Large intestine (tissue), 3 donors: Measurements from ENCODE around the gene CD164L2. TPM values are rescaled to one million over a fixed set of nuclear protein-coding genes. Genes with fewer than 3 reads are reported as not detected.

ENCODE experiments used
- DNase-seq, 2 donors: peaks; one replicate each; pipeline versions ENCODE4 v3.0.0 to v3.0.0-alpha.2; 2013
- H3K27ac ChIP-seq: one replicate; pipeline ENCODE4 v1.5.1; 2013; ENCODE audit warnings: low read length
- H3K27me3 ChIP-seq: 2 replicates; pipeline ENCODE4 v1.6.1; 2013; ENCODE audit warnings: low read length; ENCODE audit not compliant: control insufficient read depth, insufficient read depth
- H3K36me3 ChIP-seq: 2 replicates; pipeline ENCODE4 v1.6.1; 2013; ENCODE audit warnings: low read length; ENCODE audit not compliant: control insufficient read depth, insufficient read depth
- H3K4me1 ChIP-seq: one replicate; pipeline ENCODE4 v1.6.1; 2013; ENCODE audit warnings: low read length; ENCODE audit not compliant: control insufficient read depth, insufficient read depth
- H3K4me3 ChIP-seq: one replicate; pipeline ENCODE4 v1.5.1; 2013; ENCODE audit warnings: low read length
- H3K9me3 ChIP-seq: one replicate; pipeline ENCODE4 v1.6.1; 2013; ENCODE audit warnings: mild to moderate bottlenecking, low read depth, low read length, moderate library complexity; ENCODE audit not compliant: control insufficient read depth
- WGBS: methylation state at CpG from one replicate; pipeline ENCODE4 v1.1.5; 2013; ENCODE audit warnings: low lambda C conversion rate; ENCODE audit not compliant: insufficient coverage; 5-methylcytosine and 5-hydroxymethylcytosine counted together
- polyA plus RNA-seq: library from polyadenylated mRNA; unstranded; fragments of 120-200 nt; gene quantifications from one replicate; pipeline ENCODE4 v1.2.1, GENCODE V29; 2013

The CD164L2 gene
- polyA plus RNA-seq, 1 donor, result not detected

DNA sequence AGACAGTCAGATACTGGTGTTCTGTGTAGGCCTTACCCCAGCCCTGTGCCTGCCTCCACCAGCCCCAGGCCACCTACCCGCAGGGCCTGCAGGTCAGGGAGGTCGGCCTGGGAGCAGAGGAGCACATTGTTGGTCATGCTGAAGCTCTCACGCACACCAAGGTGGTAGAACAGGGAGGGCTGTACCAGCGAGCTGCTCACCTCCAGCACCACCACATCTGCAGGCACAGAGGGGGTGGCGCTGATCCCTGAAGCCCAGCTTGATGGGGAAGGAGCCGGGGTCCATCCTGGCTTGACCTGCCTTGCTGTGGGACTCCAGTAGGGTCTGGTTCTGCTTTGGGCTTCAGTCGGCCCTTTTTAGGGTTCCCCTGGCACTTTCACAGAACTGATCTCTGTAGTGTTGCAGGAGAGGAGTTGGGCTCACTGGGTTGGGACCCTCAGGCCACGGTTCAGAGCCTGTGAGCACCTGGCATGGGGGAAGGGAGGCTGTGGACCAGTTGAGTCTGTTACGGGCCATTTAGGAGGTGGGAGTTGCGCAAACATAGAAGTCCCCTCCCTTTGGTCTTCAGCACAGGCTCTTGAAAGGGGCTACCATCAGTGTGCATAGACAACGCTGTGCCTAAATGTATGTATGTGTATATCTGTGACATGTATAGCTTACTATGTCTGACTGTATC is 18.3 kb downstream of the CD164L2 start:
- peak overlapping the region; percentile 90 for H3K27ac ChIP-seq
- DNase-seq, result no peak
- H3K4me1 ChIP-seq, result peaks cover 25% of the 10 kb centered on the region

DNA sequence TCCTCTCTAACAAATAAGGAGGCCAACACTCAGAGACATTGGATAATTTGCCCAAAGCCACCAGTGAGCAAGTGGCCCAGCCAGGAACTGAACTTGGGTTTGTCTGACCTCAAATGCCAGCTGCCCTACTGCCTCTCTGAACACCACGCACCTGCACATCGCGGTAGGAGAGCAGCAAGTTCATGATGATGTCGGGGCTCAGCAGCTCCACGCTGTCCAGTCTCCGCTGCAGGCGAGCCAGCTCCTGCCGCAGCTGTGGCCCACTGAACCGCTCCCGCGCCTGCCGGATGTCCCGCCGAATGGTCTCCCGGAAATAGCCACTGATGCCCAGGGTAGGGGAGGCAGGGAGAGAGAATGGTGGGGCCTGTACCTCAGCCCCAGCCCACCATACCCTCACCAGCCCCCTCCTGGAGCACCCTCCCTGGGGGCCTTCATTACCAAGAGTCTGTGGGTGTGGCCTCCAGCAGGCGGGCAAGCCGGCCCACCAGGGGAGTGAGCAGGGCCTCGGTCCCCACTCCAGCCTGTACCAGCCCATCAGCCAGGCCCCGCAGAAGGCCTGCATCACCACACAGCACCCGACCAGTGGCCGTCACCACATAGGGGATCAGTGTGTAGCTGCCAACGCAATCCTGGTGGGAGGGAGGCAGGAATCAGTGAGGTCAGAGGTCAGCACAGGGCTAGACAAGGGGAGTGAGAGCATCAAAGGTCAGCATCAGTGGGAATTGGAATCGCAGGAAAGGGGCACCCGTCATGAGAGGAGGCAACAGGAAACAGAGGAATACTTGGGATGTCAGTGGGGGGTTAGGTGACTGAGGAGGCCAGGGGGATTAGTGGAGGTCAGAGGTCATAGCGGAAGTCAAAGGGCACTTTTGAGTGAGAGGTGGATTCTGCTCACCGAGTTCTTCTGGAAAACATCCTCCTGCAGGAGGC is 19.1 kb downstream of the CD164L2 start:
- H3K4me1 ChIP-seq, result peaks cover 29% of the 10 kb centered on the region

More for the DNA sequence above, 18.3 kb downstream of the CD164L2 start:
- peaks cover 5% of the 10 kb centered on the region for H3K36me3 ChIP-seq
- H3K9me3 ChIP-seq, result no peaks in the 10 kb centered on the region
- H3K4me3 ChIP-seq, result peak overlapping the region; percentile 62
- H3K27me3 ChIP-seq, result peaks cover 9% of the 10 kb centered on the region
- WGBS, result no CpG with 5 or more reads among the region's 11 CpGs

DNA sequence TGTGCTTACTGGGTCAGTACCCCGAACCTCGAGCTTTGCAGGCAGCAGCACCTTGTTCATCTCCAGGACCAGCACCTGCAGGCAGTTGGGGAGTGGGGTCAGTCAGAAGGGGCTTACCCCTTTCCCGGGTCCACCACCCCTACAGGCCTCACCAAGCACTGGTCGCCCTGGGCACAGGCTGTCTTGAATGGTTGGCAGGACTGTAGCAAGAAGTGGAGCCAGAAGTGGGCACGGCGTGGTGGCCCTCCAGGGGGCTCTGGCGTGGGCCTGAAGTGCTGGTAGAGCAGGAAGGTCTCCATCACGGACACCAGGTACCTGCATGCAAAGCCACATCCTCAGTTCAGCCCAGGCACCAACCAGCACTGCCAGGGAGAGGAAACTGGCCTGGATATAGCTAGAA is 21.6 kb downstream of the CD164L2 start:
- Histone ChIP-seq H3K4me1 (peaks cover 27% of the 10 kb centered on the region), H3K4me3 (no peak overlapping the region), H3K27ac (no peak overlapping the region), H3K36me3 (peaks cover 5% of the 10 kb centered on the region), H3K9me3 (peaks cover 5% of the 10 kb centered on the region), H3K27me3 (peaks cover 31% of the 10 kb centered on the region)
- no CpG with 5 or more reads among the region's 8 CpGs for WGBS
- DNase-seq, result no peak

More for the DNA sequence above, 19.1 kb downstream of the CD164L2 start:
- DNase-seq, result no peak
- peaks cover 17% of the 10 kb centered on the region for H3K27me3 ChIP-seq
- no peak overlapping the region for H3K27ac ChIP-seq
- no peaks in the 10 kb centered on the region for H3K9me3 ChIP-seq
- no peak overlapping the region for H3K4me3 ChIP-seq
- H3K36me3 ChIP-seq, result peaks cover 5% of the 10 kb centered on the region
- WGBS, result no CpG with 5 or more reads among the region's 26 CpGs

DNA sequence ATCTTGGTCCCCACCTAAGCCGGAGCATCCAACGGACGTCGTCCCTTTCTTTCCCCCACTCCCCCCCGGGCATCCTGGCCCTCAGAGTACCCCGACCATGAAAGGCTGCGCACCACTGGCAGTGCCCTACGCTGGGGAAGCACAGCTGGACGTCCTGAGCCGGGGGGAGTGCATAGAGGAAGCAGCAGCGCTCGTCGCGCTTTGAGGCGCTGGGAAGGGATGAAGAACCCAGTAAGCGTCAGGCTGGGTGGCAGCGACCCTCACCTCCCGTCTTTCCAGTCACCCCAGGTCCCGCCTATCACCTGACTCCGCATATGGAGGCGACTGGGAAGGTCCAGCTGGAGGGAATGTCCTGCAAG is 22.1 kb downstream of the CD164L2 start:
- Histone ChIP-seq H3K4me3 (no peak overlapping the region), H3K9me3 (peaks cover 7% of the 10 kb centered on the region), H3K4me1 (peaks cover 27% of the 10 kb centered on the region), H3K27me3 (peaks cover 31% of the 10 kb centered on the region), H3K36me3 (peaks cover 5% of the 10 kb centered on the region), H3K27ac (no peak overlapping the region)
- no peak for DNase-seq
- WGBS, result no CpG with 5 or more reads among the region's 21 CpGs

DNA sequence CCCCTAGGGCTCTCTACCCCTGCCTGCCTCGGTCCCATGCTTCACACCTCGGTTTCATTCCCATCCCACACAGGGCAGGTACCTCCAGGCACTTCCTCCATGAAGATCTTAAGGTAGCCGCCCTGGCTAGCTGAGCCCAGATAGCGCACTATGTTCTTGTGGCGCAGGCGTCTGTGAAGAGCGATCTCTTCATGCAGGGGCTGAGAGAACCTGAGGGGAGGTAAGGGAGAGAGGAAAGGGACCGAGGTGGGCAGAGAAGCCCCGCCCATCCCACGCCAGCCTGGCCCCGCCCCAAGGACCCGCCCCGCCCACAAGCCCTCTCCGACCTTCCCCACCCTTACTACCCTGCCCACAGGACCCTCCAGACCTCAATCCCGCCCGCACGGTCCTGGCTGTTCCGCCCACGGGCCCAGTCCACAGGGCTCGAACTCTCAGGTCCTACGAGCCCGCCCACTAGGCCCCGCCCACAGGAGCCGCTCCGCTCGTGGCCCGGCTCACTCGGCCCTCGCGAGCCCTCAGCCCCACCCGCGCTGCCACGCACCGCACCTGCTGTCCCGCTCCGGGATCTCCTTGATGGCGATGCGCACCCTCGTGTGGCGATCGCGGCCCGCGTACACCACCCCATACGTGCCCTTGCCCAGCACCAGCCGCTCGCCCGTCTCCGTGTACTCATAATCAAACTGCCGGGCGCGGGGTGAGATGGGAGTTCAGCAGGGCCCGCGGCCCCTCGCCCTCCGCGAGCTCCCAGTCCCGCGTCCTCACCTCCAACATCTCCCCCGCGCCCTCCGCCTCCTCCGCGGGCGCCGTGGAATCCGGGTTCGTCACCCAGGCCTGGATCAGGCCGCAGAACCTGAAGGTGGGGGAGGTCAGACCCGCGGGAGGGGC is 22.7 kb downstream of the CD164L2 start:
- Histone ChIP-seq H3K4me1 (peaks cover 27% of the 10 kb centered on the region), H3K4me3 (peak overlapping the region; percentile 21), H3K27me3 (peaks cover 31% of the 10 kb centered on the region), H3K9me3 (peaks cover 7% of the 10 kb centered on the region), H3K27ac (no peak overlapping the region), H3K36me3 (peaks cover 5% of the 10 kb centered on the region)
- WGBS, result no CpG with 5 or more reads among the region's 71 CpGs
- DNase-seq, result peak in 1 of 2 donors; percentile 39

DNA sequence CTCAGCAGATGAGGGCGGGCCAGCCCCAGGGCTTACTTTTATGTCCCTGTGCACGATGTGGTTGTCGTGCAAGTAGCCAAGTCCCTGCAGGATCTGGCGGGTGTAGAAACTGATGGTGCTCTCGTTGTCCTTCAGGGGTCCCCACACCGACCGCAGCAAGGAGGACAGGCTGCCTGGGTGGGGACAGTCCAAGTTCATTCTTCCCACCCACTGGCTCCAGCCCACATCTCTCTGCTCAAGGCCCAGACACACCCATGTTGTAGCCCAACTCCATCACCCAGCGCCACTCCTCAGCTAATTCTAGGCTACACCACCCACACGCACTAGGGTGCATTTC is 23.3 kb downstream of the CD164L2 start:
- DNase-seq, result no peak
- Histone ChIP-seq H3K27ac (no peak overlapping the region), H3K4me3 (no peak overlapping the region), H3K36me3 (peaks cover 5% of the 10 kb centered on the region), H3K4me1 (peaks cover 22% of the 10 kb centered on the region), H3K27me3 (peaks cover 31% of the 10 kb centered on the region), H3K9me3 (peaks cover 7% of the 10 kb centered on the region)
- WGBS, result no CpG with 5 or more reads among the region's 9 CpGs

DNA sequence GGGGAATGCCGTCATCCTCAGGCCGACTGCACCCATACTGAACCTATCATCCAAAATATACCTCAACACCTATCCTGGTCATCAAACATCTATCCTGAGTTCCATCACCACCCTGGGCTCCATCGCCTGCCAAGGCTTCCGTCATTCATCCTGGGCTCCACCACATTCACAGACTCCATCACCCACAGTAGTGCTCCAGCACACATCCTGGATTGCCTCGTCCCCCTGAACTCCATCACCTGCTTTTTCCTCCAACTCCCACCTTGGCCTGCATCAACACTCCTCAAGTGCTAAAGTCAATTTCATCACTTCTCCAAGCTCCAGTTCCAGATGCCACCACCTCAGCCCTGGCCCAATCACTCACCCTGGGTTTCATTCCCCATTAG is 24.2 kb downstream of the CD164L2 start:
- Histone ChIP-seq H3K9me3 (peaks cover 7% of the 10 kb centered on the region), H3K27ac (no peak overlapping the region), H3K4me1 (peaks cover 14% of the 10 kb centered on the region), H3K27me3 (peaks cover 31% of the 10 kb centered on the region), H3K36me3 (peaks cover 5% of the 10 kb centered on the region), H3K4me3 (no peak overlapping the region)
- no peak for DNase-seq
- WGBS, result no CpG with 5 or more reads among the region's 5 CpGs

DNA sequence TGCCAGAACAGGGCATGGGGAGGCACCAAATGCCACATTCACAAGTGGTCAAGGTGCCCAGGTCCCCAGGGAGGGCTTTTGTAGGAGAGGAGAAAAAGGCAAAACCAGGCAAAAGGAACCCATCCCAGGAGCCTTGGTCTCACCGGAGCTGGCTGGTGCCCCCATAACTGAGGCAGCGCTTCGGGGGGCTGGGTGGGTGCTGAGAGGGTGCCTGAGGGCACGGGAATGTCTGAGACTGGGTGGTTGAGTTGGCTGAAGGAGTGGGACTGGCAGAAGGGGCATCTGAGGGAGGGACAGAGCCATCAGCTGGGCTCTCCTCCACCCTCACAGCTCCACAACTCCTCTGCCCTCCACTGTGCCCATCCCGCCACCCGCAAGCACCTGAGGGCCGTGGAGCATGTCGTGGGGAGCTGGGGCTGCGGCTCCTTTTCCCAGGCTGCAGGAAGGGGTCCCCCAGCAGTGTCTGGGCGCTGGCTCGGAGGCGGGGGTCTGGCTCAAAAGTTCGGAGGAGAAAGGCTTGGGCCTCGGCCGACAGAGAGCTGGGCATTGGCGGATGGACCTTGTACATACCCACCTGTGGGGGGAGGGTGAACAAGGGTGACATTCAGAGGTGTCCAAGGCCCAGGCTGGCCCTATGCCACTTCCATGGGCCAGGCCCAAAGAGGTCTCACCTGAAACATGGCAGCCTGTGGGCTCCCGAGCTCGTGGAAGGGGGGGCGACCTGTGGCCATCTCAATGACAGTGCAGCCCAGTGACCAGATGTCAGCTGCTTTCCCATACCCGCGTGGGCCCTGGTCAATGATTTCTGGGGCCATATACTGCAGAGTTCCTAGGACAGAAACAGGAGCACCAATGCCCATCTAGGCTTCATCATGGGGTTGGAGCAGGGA is 24.9 kb downstream of the CD164L2 start:
- Histone ChIP-seq H3K9me3 (peaks cover 7% of the 10 kb centered on the region), H3K27ac (no peak overlapping the region), H3K27me3 (peaks cover 31% of the 10 kb centered on the region), H3K36me3 (peaks cover 5% of the 10 kb centered on the region), H3K4me3 (no peak overlapping the region), H3K4me1 (peaks cover 14% of the 10 kb centered on the region)
- DNase-seq, result no peak
- no CpG with 5 or more reads among the region's 21 CpGs for WGBS

DNA sequence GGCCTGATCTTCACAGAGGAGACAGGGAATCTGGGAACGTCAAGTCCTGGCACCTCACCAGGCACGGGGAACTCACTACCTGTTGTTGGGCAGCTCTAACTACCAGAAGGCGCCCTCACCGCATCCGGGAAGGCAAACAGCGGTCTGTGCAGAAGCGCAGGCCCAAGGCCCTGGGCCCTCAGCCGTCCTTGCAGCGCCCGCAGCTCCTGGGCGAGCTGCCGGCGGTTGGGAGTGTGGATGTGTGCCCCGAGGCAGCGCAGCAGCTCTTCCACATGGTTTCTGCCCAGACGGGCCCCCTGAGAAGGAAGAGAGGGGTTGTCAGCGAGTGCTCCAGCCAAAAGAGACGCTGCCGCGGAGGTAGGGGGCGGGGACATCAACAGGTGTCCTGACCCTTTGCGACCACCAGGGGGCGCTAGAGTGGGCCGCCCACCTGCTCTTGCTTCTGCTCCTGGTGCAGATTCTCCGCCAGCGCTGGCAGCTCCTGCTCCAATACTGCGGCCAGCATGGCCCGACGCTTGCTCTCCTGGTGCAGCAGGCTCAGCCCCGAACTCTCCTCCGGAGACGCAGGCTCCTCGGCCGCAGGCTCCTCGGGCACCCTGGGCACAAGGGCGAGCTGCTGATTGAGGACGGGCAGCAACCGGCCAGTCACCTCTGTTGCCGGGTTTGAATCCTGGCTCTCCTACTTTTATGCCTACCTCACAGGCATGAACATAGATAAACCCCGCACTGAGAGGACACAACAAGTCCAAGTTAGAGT is 25.7 kb downstream of the CD164L2 start:
- Histone ChIP-seq H3K27me3 (peaks cover 31% of the 10 kb centered on the region), H3K36me3 (no peaks in the 10 kb centered on the region), H3K4me1 (peaks cover 14% of the 10 kb centered on the region), H3K27ac (no peak overlapping the region), H3K4me3 (peak overlapping the region; percentile 35), H3K9me3 (peaks cover 7% of the 10 kb centered on the region)
- no CpG with 5 or more reads among the region's 40 CpGs for WGBS
- DNase-seq, result peak; percentile 59 to 61
